MM.1S (cell line): Measurements from ENCODE around the gene ZNF74.

Experiments used
- DNase-seq: peaks from one replicate; pipeline ENCODE4 v3.0.0-alpha.2; 2015
- H2AFZ ChIP-seq: fragments of 300-600 bp; sonication (generic); 2 replicates; pipeline ENCODE4 v1.6.0; 2016; ENCODE audit warnings: antibody characterized with exemption, low read length
- H3F3A ChIP-seq: fragments of 300-600 bp; sonication (generic); 2 replicates; pipeline ENCODE4 v1.6.1; 2016; ENCODE audit warnings: mild to moderate bottlenecking, antibody characterized with exemption, low read length, moderate library complexity, mixed read lengths; ENCODE audit not compliant: insufficient read depth
- H3K27ac ChIP-seq: fragments of 300-600 bp; sonication (generic); 2 replicates; pipeline ENCODE4 v1.5.1; 2016; ENCODE audit warnings: mild to moderate bottlenecking, low read length
- H3K27me3 ChIP-seq: fragments of 300-600 bp; sonication (generic); replicated peaks from 2 replicates; pipeline ENCODE4 v1.6.0; 2016; ENCODE audit warnings: low read length; ENCODE audit not compliant: insufficient read depth
- H3K36me3 ChIP-seq: fragments of 300-600 bp; sonication (generic); replicated peaks from 2 replicates; pipeline ENCODE4 v1.6.1; 2016; ENCODE audit warnings: mild to moderate bottlenecking, low read length, mixed read lengths; ENCODE audit not compliant: insufficient read depth
- H3K4me1 ChIP-seq: fragments of 300-600 bp; sonication (generic); 2 replicates; pipeline ENCODE4 v1.6.1; 2016; ENCODE audit warnings: low read length, mixed read lengths
- H3K4me2 ChIP-seq: fragments of 300-600 bp; sonication (generic); 2 replicates; pipeline ENCODE4 v1.6.0; 2016; ENCODE audit warnings: low read depth, low read length
- H3K4me3 ChIP-seq: fragments of 300-600 bp; sonication (generic); 2 replicates; pipeline ENCODE4 v1.5.1; 2016; ENCODE audit warnings: low read length, mixed read lengths
- H3K79me2 ChIP-seq: fragments of 300-600 bp; sonication (generic); 2 replicates; pipeline ENCODE4 v1.6.1; 2016; ENCODE audit warnings: mixed run types, low read length, mixed read lengths
- H3K9ac ChIP-seq: fragments of 300-600 bp; sonication (generic); 2 replicates; pipeline ENCODE4 v1.6.1; 2016; ENCODE audit warnings: low read length, mixed read lengths
- H3K9me2 ChIP-seq: fragments of 300-600 bp; sonication (generic); replicated peaks from 2 replicates; pipeline ENCODE4 v1.6.1; 2016; ENCODE audit warnings: mild to moderate bottlenecking, low read length, mixed read lengths; ENCODE audit not compliant: insufficient read depth
- H3K9me3 ChIP-seq: fragments of 300-600 bp; sonication (generic); replicated peaks from 2 replicates; pipeline ENCODE4 v1.6.1; 2016; ENCODE audit warnings: mild to moderate bottlenecking, low read length, mixed read lengths; ENCODE audit not compliant: insufficient read depth
- H4K20me1 ChIP-seq: fragments of 300-600 bp; sonication (generic); 2 replicates; pipeline ENCODE4 v1.6.1; 2016; ENCODE audit warnings: mild to moderate bottlenecking, low read length, moderate library complexity, mixed read lengths; ENCODE audit not compliant: insufficient read depth
- CTCF ChIP-seq: fragments of 300-600 bp; sonication (generic); IDR thresholded peaks from 2 replicates; pipeline ENCODE4 v1.5.1; 2016; ENCODE audit warnings: antibody characterized with exemption, low read length, mixed read lengths
- EZH2 ChIP-seq: fragments of 300-600 bp; sonication (generic); optimal IDR thresholded peaks from 2 replicates; pipeline ENCODE3; 2017; ENCODE audit warnings: low read depth, mild to moderate bottlenecking, antibody characterized with exemption, low read length, mixed read lengths
- EZH2phosphoT487 ChIP-seq: fragments of 300-600 bp; sonication (generic); IDR thresholded peaks from 2 replicates; pipeline ENCODE4 v1.6.1; 2018; ENCODE audit warnings: antibody characterized with exemption, low read length

Gene ZNF74

GRCh38 chr22:20421507-20421874 lies 27.5 kb downstream of the ZNF74 start:
- Histone ChIP-seq H3K4me3 (no peak overlapping the region), H3K36me3 (no peaks in the 10 kb centered on the region), H3K27ac (no peak overlapping the region), H3K27me3 (peaks cover 30% of the 10 kb centered on the region), H3K9me2 (no peaks in the 10 kb centered on the region), H3K9ac (no peak overlapping the region), H3K4me2 (no peak overlapping the region), H3K79me2 (no peaks in the 10 kb centered on the region), H4K20me1 (no peaks in the 10 kb centered on the region), H3F3A (no peaks in the 10 kb centered on the region), H3K4me1 (no peaks in the 10 kb centered on the region), H2AFZ (no peak overlapping the region), H3K9me3 (no peaks in the 10 kb centered on the region)
- no peak for TF ChIP-seq CTCF
- TF ChIP-seq EZH2: no peak
- no peak for TF ChIP-seq EZH2phosphoT487
- DNase-seq: no peak

- no peaks in the 10 kb centered on the region for H3K4me1 ChIP-seq
- H3K9me2 ChIP-seq: no peaks in the 10 kb centered on the region
- H3K79me2 ChIP-seq: no peaks in the 10 kb centered on the region
- H3K4me2 ChIP-seq: no peak overlapping the region
- TF ChIP-seq EZH2phosphoT487 (no peak), CTCF (no peak), EZH2 (no peak)
- no peaks in the 10 kb centered on the region for H3F3A ChIP-seq
- H3K27me3 ChIP-seq: peaks cover 37% of the 10 kb centered on the region
- H3K9ac ChIP-seq: no peak overlapping the region
- no peaks in the 10 kb centered on the region for H3K36me3 ChIP-seq
- H4K20me1 ChIP-seq: no peaks in the 10 kb centered on the region
- no peak overlapping the region for H3K4me3 ChIP-seq
- no peak overlapping the region for H3K27ac ChIP-seq
- no peak overlapping the region for H2AFZ ChIP-seq
- H3K9me3 ChIP-seq: no peaks in the 10 kb centered on the region
- DNase-seq: no peak
Observed at GRCh38 chr22:20422271-20423007, 28.5 kb downstream of the ZNF74 start.

- H3K9ac ChIP-seq: no peak overlapping the region
- H3K4me3 ChIP-seq: no peak overlapping the region
- no peaks in the 10 kb centered on the region for H3F3A ChIP-seq
- no peak for TF ChIP-seq EZH2
- TF ChIP-seq EZH2phosphoT487: no peak
- TF ChIP-seq CTCF: no peak
- H3K9me2 ChIP-seq: no peaks in the 10 kb centered on the region
- no peak for DNase-seq
- no peak overlapping the region for H3K27ac ChIP-seq
- H3K36me3 ChIP-seq: no peaks in the 10 kb centered on the region
- H4K20me1 ChIP-seq: no peaks in the 10 kb centered on the region
- H3K4me2 ChIP-seq: no peak overlapping the region
- no peak overlapping the region for H2AFZ ChIP-seq
- no peaks in the 10 kb centered on the region for H3K4me1 ChIP-seq
- peaks cover 38% of the 10 kb centered on the region for H3K27me3 ChIP-seq
- no peaks in the 10 kb centered on the region for H3K79me2 ChIP-seq
- H3K9me3 ChIP-seq: no peaks in the 10 kb centered on the region
Observed at GRCh38 chr22:20423008-20423905, 29.3 kb downstream of the ZNF74 start.
